MM.1S (cell line): ENCODE data around the gene ITGA7.

Experiments used
- CTCF ChIP-seq: fragments of 300-600 bp; sonication (generic); IDR thresholded peaks from 2 replicates; pipeline ENCODE4 v1.5.1; 2016; ENCODE audit warnings: antibody characterized with exemption, low read length, mixed read lengths
- EZH2phosphoT487 ChIP-seq: fragments of 300-600 bp; sonication (generic); IDR thresholded peaks from 2 replicates; pipeline ENCODE4 v1.6.1; 2018; ENCODE audit warnings: antibody characterized with exemption, low read length

- TF ChIP-seq CTCF: no peak
- TF ChIP-seq EZH2phosphoT487: no peak
These were observed 22.8 kb downstream of the ITGA7 start for GRCh38 chr12:55684761-55685370.
